Left renal cortex interstitium (tissue), 4 donors: Measurements from ENCODE around the gene ZNF205. TPM values are rescaled to one million over a fixed set of nuclear protein-coding genes. Genes with fewer than 3 reads are reported as not detected.

Experiments
- DNase-seq, 4 donors: peaks; one replicate each; pipeline ENCODE4 v3.0.0-alpha.2; 2013; ENCODE audit warnings: low read depth in 4 of 4, low spot score in 2 of 4, missing footprints in 1 of 4
- polyA plus RNA-seq, 4 donors: library from polyadenylated mRNA; unstranded; fragments of 120-200 nt; gene quantifications; one replicate each; pipeline ENCODE4 v1.2.1, GENCODE V29; 2013; ENCODE audit not compliant: insufficient read length in 4 of 4

The ZNF205 gene
- polyA plus RNA-seq, 4 donors, result 15.7 to 22.6 (median 17.8) TPM

- DNase-seq, result peak in 1 of 4 donors; percentile 83
Observed at GRCh38 chr16:3099732-3100499, 12.5 kb upstream of the ZNF205 start.

GRCh38 chr16:3101018-3101840, 11.2 kb upstream of the ZNF205 start:
- no peak for DNase-seq

GRCh38 chr16:3101841-3102470, 10.4 kb upstream of the ZNF205 start:
- DNase-seq, result no peak

- DNase-seq, result peak in 2 of 4 donors; percentile 80 to 82
Observed at GRCh38 chr16:3106205-3106928, 6.0 kb upstream of the ZNF205 start.

GRCh38 chr16:3112881-3113574, 642 bp downstream of the ZNF205 start:
- DNase-seq, result no peak

GRCh38 chr16:3113765-3114479, 1.5 kb downstream of the ZNF205 start:
- DNase-seq, result no peak

GRCh38 chr16:3115003-3115402, 2.6 kb downstream of the ZNF205 start:
- no peak for DNase-seq

GRCh38 chr16:3115561-3115960, 3.2 kb downstream of the ZNF205 start:
- no peak for DNase-seq

GRCh38 chr16:3118204-3118790, 5.9 kb downstream of the ZNF205 start:
- DNase-seq, result no peak

GRCh38 chr16:3118846-3119245, 6.5 kb downstream of the ZNF205 start:
- DNase-seq, result no peak

GRCh38 chr16:3119286-3119685, 6.9 kb downstream of the ZNF205 start:
- no peak for DNase-seq

GRCh38 chr16:3119701-3120408, 7.5 kb downstream of the ZNF205 start:
- DNase-seq, result no peak

GRCh38 chr16:3120435-3120834, 8.0 kb downstream of the ZNF205 start:
- DNase-seq, result no peak

- DNase-seq, result no peak
Observed at GRCh38 chr16:3121851-3122467, 9.6 kb downstream of the ZNF205 start.

- no peak for DNase-seq
Observed at GRCh38 chr16:3122926-3123570, 10.7 kb downstream of the ZNF205 start.

- peak in 3 of 4 donors; percentile 89 to 96 (median 91) for DNase-seq
Observed at GRCh38 chr16:3123986-3124886, 11.8 kb downstream of the ZNF205 start.
